Progenitor cell of endocrine pancreas (in vitro differentiated cells): ENCODE measurements around the gene RTP5. TPM values are rescaled to one million over a fixed set of nuclear protein-coding genes. Genes with fewer than 3 reads are reported as not detected.
"Not testable (repeated sequence)": the region's sequence is repeated elsewhere in the genome, so short reads cannot be mapped to it uniquely, and the experiment has no call there.

ENCODE experiments used
- DNase-seq: peaks from one replicate; pipeline ENCODE4 v3.0.0; 2021; ENCODE audit warnings: low spot score; ENCODE audit not compliant: unreplicated experiment
- H3K27ac Mint-ChIP-seq: 2 replicates; pipeline ENCODE4 v1.8.0; 2021; ENCODE audit warnings: mild to moderate bottlenecking, moderate library complexity, mixed read lengths
- H3K27me3 Mint-ChIP-seq: 2 replicates; pipeline ENCODE4 v1.8.0; 2021; ENCODE audit warnings: mixed read lengths
- H3K36me3 Mint-ChIP-seq: 2 replicates; pipeline ENCODE4 v1.8.0; 2022; ENCODE audit warnings: mixed read lengths; ENCODE audit not compliant: insufficient read depth
- H3K4me1 Mint-ChIP-seq: 2 replicates; pipeline ENCODE4 v1.8.0; 2021; ENCODE audit warnings: low read depth, mixed read lengths
- H3K4me3 Mint-ChIP-seq: 2 replicates; pipeline ENCODE4 v1.8.0; 2021; ENCODE audit warnings: low read depth, mild to moderate bottlenecking, moderate library complexity, mixed read lengths
- H3K9me3 Mint-ChIP-seq: 2 replicates; pipeline ENCODE4 v1.8.0; 2021; ENCODE audit warnings: low read depth, mixed read lengths
- long read RNA-seq: library from polyadenylated mRNA; unstranded; transcript quantifications from one replicate; pipeline ENCODE4 v2.0.0, GENCODE V29; 2020
- total RNA-seq: library from RNA; stranded (reverse); gene quantifications from 2 replicates; pipeline ENCODE4 v1.2.1, GENCODE V29; 2021
- TF ChIP-seq, protein P1 (sequence below): fragments of 200-600 bp; sonication (generic); IDR thresholded peaks from one replicate; pipeline ENCODE4 v1.5.0; 2021; ENCODE audit warnings: antibody characterized with exemption, mild to moderate bottlenecking; ENCODE audit not compliant: unreplicated experiment

The RTP5 gene
- total RNA-seq, result not detected in 2 replicates
- long read RNA-seq, result 0 reads

DNA sequence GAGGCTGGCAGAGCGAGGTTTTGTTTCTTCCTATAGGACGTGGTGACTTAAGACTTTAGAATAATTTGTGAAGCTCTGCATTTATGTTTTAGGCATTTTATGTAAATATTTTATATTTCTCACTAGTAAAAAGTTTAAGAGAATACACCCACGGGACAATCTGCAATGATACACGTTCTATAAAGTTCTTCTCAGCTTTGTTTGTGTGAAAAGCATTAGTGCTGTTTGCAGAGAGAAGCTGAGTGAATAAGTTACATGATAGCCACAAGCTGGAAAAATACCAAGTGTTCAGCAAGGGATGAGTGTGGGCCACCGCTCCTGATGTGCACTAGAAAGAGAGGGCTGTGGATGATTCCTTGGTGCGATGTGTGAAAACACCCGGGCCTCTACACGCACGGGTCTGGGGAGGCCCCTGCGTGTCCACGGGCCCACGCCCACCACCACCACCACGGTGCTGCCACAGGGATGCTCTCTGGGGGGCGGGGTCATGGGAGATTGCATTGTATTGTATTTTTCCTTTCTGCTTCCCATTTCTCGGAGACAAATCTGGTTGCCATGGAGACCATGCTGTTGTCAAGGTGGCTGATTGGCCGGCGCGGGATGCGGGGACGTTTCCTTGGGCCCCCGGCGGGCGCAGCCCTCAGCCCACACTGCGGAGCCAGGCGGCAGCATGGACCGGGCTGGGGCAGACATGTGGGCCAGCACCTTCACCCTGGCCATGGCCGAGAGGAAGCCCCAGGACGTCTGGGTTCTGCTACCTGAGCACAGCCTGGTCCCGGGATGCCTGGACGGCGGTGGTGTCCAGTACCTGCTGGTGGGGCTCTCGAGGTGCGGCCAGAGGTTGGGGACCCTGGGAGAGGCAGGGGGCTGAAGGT lies at the start of gene RTP5:
TSS of gene RTP5 (plus strand) at position 643 of the 875 bp plus-strand sequence. CDS start at position 671, 28 bp downstream.
- H3K4me1 Mint-ChIP-seq, result no peaks in the 10 kb centered on the region
- DNase-seq, result no peak
- H3K36me3 Mint-ChIP-seq, result no peaks in the 10 kb centered on the region
- H3K27ac Mint-ChIP-seq, result no peak within 1 kb of the TSS
- H3K4me3 Mint-ChIP-seq, result no peak within 1 kb of the TSS
- H3K27me3 Mint-ChIP-seq, result peaks cover 23% of the 10 kb centered on the region
- H3K9me3 Mint-ChIP-seq, result peaks cover under 1% of the 10 kb centered on the region
- TF ChIP-seq, protein P1, sequence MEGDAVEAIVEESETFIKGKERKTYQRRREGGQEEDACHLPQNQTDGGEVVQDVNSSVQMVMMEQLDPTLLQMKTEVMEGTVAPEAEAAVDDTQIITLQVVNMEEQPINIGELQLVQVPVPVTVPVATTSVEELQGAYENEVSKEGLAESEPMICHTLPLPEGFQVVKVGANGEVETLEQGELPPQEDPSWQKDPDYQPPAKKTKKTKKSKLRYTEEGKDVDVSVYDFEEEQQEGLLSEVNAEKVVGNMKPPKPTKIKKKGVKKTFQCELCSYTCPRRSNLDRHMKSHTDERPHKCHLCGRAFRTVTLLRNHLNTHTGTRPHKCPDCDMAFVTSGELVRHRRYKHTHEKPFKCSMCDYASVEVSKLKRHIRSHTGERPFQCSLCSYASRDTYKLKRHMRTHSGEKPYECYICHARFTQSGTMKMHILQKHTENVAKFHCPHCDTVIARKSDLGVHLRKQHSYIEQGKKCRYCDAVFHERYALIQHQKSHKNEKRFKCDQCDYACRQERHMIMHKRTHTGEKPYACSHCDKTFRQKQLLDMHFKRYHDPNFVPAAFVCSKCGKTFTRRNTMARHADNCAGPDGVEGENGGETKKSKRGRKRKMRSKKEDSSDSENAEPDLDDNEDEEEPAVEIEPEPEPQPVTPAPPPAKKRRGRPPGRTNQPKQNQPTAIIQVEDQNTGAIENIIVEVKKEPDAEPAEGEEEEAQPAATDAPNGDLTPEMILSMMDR, result no peak

DNA sequence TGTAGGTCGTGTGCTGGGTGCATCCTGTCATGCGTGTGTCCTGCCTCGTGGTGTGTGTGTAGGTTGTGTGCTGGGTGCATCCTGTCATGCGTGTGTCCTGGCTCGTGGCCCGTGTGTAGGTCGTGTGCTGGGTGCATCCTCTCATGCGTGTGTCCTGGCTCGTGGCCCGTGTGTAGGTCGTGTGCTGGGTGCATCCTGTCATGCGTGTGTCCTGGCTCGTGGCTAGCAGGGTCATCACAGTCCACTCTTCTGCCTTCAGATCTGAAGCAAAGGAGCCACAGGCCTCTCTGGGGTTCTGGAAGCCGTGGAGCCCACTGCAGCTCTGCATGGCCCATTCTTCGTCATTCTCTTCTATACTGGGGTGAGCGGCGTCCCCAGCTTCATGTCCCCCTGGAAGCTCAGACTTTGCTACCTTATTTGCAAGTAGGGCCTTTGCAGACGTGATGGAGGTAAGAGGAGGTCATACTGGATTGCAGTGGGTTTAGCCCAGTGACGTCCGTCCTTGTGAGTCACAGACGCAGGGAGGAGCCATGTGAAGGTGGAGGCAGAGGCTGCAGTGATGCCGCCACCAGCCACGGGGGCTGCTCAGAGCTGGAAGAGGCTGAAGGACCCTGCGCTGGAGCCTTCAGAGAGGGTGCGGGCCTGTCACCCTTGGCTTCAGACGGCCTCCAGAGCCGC lies 49.4 kb upstream of the RTP5 start:
- H3K4me1 Mint-ChIP-seq, H3K36me3 Mint-ChIP-seq, H3K4me3 Mint-ChIP-seq, H3K27ac Mint-ChIP-seq, DNase-seq, H3K9me3 Mint-ChIP-seq: not testable (repeated sequence)
- H3K27me3 Mint-ChIP-seq, result peaks cover 17% of the 10 kb centered on the region

DNA sequence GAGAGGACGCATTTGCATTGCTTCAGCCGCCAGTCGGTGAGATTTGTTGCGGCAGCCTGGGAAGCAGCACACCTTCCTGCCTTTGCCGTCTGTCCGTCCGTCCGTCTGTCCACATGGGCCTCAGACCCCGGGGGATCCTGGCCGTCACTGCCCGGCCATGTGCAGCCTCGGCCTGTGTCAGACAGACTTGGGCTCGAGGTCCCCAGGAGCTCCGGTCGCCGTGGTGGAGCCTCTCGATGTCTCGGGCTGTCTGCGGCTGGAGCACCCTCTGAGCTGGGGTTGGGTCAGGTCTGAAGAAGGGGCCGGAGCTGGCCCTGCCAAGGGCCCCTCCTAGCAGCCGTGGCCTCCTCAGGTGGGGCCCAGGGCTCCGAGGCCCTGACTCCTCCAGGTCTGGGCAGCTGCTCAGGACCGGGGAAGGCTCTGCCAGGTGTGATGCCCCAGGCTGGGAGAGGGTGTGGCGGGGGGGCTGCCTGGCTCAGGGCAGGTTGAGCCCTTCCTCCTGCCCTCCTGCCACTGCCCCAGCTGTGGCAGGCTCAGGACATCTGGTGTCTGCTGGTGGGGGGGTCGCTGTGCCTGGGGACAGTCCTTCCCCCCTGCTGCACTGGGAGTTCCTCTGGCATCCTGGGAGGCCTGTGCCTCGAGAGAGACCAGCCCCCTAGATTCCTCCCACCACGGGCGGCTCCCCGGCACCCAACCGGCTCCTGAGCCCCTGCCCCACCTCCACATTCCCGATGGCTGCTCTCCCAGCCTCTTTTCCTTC lies 48.7 kb upstream of the RTP5 start:
- TF ChIP-seq, protein P1, result no peak
- Mint-ChIP-seq H3K4me1 (no peaks in the 10 kb centered on the region), H3K4me3 (no peak overlapping the region), H3K27me3 (peaks cover 16% of the 10 kb centered on the region), H3K36me3 (peaks cover 3% of the 10 kb centered on the region), H3K9me3 (peaks cover 9% of the 10 kb centered on the region), H3K27ac (peak overlapping the region; percentile 74)
- no peak for DNase-seq

DNA sequence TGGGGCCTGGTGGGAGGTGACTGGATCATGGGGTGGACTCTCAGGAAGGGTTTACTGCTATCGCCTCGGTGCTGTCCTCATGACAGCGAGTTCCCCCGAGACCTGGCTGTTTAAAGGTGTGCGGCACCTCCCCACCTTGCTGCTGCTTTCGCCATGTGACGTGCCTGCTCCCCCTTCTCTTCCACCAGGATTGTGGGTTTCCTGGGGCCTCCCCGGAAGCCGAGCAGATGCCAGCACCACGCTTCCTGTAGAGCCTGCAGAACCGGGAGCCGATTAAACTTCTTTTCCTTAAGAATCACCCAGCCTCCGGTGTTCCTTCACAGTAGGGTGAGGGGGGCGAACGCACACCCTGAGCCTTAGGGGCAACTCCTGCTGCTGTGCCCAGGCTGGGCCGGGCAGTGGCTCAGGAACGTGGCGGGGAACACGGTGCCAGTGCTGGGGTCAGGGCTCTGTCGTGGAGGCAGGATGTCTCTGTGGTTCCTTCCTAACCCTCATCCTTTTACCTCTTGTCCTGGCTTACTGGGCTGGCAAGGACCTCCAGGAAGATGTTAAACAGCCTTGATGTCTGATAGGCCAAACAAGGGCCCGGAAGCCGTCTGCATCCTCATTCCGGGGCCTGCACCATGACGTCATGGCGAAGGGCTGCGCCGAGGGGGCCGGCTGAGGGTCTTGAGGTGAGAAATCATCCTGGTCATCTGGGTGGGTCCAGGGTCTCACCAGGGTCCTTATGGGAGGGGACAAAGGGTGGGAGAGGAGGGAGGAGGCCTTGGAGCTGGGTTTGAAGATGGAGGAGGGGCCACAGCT lies 47.9 kb upstream of the RTP5 start:
- no peak for DNase-seq
- Mint-ChIP-seq H3K4me1 (no peaks in the 10 kb centered on the region), H3K36me3 (peaks cover 3% of the 10 kb centered on the region), H3K9me3 (peaks cover 11% of the 10 kb centered on the region), H3K27me3 (peaks cover 16% of the 10 kb centered on the region), H3K27ac (peak overlapping the region; percentile 74), H3K4me3 (no peak overlapping the region)
- TF ChIP-seq, protein P1, result no peak

DNA sequence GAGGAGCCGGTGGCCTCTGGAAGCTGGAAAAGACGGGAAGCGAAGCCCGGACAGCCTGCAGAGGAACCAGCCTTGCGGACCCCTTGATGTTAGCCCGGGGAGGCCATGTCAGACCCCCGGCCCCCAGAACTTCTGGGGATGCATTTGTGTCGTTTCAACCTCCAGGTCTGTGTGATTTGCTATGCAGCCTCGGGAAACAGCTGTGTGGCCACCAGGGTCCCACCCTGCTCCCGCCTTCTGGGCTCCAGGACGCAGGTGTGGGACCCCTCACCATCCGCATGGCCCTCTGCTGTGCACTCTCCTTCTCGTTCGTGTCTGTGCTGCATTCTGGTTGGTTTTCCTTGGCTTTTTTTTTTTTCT lies 47.3 kb upstream of the RTP5 start:
- peaks cover 17% of the 10 kb centered on the region for H3K9me3 Mint-ChIP-seq
- H3K27ac Mint-ChIP-seq, result peak overlapping the region; percentile 94
- H3K4me3 Mint-ChIP-seq, result no peak overlapping the region
- H3K36me3 Mint-ChIP-seq, result peaks cover 3% of the 10 kb centered on the region
- H3K4me1 Mint-ChIP-seq, result no peaks in the 10 kb centered on the region
- H3K27me3 Mint-ChIP-seq, result peaks cover 16% of the 10 kb centered on the region
- TF ChIP-seq, protein P1, result no peak
- DNase-seq, result no peak

DNA sequence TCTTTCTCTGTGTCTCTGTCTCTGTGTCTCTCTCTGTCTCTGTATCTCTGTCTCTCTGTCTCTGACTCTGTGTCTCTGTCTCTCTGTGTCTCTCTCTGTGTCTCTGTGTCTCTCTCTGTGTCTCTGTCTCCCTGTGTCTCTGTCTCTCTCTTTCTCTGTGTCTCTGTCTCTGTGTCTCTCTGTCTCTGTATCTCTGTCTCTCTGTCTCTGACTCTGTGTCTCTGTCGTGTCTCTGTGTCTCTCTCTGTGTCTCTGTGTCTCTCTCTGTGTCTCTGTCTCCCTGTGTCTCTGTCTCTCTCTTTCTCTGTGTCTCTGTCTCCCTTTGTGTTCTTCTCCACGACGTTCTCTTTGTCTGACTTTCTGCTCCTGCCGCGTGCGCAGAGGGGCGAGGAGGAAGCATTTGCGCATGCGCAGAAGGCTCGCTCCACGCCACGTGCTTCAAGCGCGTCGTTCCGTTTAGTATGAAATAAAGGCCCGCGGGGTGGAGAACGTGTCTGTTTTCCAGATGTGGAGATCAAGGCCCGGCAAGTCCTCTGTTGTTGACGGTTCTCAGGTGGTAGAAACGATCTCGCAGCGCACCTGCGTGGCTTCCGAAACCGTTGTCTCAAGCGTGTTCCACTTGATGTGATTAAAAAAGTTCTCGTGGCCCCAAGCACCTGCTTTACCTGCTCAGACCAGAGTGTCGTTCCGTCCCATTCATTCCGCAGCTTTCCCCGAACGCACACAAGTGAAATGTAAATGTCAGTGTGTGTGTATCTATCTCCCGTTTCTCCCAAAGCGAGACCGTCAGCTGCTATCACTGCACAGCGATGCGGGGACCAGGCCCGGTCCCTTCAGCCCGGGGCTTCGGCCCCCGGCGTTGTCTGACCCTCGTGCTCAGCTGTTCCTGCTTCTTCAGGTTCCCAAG lies 45.7 kb upstream of the RTP5 start:
- Mint-ChIP-seq H3K4me3 (peak overlapping the region; percentile 37), H3K9me3 (peaks cover 24% of the 10 kb centered on the region), H3K27ac (peak overlapping the region; percentile 99), H3K27me3 (peaks cover 16% of the 10 kb centered on the region)
- not testable (repeated sequence) for H3K36me3 Mint-ChIP-seq, DNase-seq, H3K4me1 Mint-ChIP-seq
